HG02870 (cell line): ENCODE measurements around the gene ATXN2L.
"Not testable (repeated sequence)": the region's sequence is repeated elsewhere in the genome, so short reads cannot be mapped to it uniquely, and the experiment has no call there.

ENCODE experiments used
- ATAC-seq: cut with Tn5 transposase; IDR thresholded peaks from one replicate; pipeline ENCODE4 v1.9.1; 2021; ENCODE audit warnings: mild to moderate bottlenecking, moderate library complexity; ENCODE audit not compliant: unreplicated experiment

ATXN2L gene, protein sequence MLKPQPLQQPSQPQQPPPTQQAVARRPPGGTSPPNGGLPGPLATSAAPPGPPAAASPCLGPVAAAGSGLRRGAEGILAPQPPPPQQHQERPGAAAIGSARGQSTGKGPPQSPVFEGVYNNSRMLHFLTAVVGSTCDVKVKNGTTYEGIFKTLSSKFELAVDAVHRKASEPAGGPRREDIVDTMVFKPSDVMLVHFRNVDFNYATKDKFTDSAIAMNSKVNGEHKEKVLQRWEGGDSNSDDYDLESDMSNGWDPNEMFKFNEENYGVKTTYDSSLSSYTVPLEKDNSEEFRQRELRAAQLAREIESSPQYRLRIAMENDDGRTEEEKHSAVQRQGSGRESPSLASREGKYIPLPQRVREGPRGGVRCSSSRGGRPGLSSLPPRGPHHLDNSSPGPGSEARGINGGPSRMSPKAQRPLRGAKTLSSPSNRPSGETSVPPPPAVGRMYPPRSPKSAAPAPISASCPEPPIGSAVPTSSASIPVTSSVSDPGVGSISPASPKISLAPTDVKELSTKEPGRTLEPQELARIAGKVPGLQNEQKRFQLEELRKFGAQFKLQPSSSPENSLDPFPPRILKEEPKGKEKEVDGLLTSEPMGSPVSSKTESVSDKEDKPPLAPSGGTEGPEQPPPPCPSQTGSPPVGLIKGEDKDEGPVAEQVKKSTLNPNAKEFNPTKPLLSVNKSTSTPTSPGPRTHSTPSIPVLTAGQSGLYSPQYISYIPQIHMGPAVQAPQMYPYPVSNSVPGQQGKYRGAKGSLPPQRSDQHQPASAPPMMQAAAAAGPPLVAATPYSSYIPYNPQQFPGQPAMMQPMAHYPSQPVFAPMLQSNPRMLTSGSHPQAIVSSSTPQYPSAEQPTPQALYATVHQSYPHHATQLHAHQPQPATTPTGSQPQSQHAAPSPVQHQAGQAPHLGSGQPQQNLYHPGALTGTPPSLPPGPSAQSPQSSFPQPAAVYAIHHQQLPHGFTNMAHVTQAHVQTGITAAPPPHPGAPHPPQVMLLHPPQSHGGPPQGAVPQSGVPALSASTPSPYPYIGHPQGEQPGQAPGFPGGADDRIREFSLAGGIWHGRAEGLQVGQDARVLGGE

DNA sequence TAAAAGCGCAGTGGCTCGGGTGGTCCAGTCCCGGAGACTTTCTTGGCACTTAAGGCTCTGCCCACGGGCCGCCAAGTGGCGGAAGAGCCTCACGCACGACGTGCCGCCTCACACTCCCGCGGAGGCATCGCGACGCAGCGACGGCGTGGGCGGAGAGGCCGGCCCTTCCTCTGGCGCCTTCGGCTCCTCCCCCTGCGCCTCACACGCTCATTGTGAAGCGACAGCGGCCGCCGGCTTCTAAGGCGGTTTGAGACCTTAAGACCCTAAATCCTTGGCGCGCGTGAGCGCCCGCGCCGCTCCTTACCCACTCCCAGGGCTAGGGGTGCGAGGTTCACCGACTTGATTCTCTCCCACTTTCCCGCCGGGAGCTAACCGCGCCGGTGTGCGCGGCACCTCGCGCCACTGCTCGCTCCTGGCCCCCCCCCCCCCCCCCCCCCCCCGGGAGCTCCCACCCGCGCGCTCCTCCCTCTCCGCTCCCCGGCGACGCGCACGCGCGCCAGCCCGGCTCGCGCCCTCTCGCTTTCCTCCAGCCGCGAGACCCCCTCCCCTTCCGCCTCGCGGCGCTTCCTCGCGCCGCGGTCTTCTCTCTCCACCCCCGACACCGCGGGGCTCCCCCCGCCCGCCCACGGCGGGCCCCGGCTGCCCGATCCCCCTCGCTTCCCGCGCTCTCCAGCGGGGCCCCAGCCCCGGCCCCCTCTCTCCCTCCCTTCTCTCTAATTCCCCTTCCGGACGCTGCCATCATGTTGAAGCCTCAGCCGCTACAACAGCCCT is at the start of gene ATXN2L:
Gene ATXN2L (plus strand): TSS at position 480 of the 771 bp plus-strand sequence. CDS start 261 bp downstream, at position 741.
- ATAC-seq, result peak; percentile 35

DNA sequence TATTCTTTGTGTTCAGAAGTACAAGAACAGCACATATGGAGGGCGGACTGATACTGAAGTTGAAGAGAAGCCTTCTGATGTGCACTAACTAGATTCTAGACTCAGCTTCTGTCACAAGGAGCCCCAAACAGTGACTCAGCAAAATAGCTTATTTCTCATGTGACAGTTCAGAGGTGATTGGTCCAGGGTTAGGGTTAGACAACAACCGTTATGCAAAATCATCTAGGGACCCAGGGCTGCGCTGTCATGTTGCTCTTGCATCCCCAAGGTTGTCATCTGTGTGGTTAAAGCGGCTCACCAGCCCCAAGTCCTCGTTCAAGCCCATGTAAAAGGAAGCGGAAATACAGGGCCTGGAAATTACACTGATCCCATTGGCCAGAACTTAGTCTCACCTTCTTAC is 41.1 kb upstream of the ATXN2L start:
- not testable (repeated sequence) for ATAC-seq

DNA sequence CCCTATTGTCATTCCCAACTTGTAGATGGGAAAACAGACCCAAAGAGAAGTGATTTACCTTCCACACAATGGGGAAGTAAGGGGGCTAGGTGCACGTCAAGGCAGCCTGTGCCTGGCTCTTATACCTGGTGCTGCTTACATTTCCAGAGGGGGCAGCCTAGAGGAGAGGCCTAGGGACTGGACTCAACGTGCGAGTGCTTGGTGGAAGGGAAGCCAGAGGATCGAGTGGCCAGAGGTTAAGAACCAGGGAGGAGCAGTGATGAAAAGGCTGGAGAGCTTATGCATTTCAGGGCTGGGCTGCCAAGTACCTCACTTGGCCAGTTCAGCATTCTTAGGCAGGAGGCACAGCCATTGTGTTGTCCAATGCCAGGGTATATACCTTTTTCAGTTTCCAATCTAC is 40.4 kb upstream of the ATXN2L start:
- ATAC-seq, result not testable (repeated sequence)

DNA sequence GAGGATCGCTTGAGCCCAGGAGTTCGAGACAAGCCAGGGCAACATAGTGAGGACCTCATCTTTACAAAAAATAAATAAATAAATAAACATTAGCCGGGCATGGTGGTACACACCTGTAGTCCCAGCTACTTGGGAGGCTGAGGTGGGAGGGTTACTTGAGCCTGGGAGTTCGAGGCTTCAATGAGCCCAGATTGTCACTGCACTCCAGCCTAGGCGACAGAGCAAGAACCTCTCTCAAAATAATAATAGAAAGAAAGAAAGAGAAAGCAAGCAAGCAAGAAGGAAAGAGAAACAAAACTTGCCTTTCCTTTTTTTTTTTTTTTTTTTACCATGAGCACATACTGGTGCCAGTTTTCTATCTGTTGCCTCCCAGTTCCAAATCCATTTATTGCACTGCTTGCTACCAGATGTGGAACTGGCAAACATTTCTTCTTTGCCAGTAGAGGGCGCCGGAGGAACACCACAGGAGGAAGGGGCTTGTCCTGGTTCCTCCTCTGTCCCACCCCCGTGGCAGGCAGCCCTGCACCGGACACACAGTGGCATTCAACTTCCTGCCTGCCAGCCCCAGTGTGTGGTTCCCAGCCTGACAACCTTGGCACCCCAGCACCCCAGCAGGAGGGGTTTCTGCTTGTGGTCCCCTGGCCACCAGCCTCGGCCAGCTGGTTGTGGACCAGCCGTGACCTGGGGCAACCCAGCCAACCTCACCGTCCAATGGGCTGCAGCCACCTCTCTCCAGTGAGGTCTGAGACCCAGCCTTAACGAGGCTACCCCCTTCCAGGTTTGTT is 20.4 kb upstream of the ATXN2L start:
- peak; percentile 66 for ATAC-seq

DNA sequence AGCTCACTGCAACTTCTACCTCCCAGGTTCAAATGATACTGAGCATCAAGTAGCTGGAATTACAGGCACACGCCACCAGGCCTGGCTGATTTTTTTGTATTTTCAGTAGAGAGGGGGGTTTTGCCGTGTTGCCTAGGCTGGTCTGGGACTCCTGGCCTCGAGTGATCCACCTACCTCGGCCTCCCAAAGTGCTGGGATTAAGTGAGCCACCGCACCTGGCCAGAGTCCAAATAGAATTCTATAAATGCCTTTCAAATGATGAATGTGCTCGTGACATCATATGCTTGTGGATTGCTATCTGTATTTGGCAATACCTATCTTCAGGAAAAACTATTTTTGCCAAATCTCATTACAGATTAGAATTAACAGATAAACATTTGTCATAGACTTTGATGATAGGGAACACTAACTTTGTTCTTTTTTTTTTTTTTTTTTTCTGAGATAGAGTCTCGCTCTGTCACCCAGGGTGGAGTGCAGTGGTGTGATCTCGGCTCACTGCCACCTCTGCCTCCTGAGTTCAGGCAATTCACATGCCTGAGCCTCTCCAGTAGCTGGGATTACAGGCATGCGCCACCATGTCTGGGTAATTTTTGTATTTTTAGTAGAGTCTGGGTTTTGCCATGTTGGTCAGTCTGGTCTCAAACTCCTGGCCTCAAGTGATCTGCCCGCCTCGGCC is 15.2 kb upstream of the ATXN2L start:
- ATAC-seq, result not testable (repeated sequence)

DNA sequence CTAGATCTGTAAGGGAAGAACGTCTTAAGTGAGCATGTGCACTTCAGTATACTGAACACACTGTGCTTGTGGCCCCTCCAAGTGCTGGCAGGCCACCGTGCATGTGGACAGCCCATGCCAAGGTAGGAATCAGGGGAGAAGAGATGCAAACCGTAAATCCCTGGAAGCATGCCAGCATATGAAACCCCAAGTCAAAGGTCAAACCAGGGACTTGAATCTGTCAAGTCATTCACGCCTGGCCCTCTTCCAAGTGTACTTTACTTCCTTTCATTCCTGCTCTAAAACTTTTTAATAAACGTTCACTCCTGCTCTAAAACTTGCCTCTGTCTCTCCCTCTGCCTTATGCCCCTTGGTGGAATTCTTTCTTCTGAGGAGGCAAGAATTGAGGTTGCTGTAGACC is 2.8 kb upstream of the ATXN2L start:
- ATAC-seq, result no peak

DNA sequence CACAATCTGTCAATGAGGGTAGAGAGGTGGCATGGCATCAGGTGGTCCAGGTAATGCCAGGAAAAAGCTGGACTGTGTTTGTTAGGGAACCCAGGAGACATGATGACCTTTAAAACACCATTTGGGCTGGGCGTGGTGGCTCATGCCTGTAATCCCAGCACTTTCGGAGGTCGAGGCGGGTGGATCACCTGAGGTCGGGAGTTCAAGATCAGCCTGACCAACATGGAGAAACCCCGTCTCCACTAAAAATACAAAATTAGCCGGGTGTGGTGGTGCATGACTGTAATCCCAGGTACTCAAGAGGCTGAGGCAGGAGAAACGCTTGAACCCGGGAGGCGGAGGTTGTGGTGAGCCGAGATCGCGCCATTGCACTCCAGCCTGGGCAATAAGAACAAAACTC is 2.3 kb upstream of the ATXN2L start:
- not testable (repeated sequence) for ATAC-seq

DNA sequence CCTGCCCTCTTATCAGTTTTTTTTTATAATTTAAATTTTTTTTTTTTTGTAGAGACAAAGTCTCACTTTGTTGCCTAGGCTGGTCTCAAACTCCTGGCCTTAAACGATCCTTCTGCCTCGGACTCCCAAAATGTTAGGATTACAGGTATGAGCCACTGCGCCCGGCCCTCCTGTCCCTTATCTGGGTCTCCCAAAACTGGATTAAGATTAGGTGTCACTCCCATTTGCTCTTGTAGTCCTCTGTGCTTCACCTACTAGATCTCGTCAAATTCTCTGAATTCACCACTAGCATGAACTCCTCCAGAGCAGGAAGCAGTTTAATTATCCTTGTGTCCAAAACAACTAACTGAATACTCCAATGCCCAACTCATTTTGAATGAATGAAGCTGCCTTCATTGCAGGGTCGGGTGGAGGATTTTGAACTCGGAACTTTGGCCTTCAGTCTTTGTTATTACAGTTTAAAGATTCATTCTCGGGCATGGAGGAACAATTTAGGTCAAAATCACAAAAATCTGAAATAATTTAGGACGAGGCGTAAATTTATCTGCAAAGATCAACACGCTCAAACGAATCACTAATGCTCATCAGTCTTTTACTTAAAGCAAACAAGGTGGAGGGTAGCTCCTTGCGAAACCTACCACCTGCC is 802 bp upstream of the ATXN2L start:
- no peak for ATAC-seq

DNA sequence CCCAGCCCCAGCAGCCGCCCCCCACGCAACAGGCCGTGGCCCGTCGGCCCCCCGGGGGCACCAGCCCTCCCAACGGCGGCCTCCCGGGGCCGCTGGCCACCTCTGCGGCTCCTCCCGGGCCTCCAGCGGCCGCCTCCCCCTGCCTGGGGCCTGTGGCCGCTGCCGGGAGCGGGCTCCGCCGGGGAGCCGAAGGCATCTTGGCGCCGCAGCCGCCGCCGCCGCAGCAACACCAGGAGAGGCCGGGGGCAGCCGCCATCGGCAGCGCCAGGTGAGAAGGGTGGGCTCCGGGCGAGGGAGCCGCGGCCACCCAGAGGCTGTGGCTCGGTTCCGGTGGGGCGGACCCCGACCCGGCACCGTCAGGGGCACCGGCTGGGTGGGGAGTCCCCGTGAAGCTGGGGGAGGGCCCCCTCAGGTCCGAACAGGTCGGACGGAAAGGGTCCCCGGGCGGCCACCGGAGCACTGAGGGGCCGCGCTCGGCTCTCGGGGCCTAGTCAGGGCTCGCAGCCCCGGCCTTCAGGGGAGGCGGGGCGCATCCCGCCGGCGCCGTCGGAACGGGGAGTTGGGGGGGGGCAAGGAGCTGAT is 583 bp downstream of the ATXN2L start:
- ATAC-seq, result peak; percentile 15

DNA sequence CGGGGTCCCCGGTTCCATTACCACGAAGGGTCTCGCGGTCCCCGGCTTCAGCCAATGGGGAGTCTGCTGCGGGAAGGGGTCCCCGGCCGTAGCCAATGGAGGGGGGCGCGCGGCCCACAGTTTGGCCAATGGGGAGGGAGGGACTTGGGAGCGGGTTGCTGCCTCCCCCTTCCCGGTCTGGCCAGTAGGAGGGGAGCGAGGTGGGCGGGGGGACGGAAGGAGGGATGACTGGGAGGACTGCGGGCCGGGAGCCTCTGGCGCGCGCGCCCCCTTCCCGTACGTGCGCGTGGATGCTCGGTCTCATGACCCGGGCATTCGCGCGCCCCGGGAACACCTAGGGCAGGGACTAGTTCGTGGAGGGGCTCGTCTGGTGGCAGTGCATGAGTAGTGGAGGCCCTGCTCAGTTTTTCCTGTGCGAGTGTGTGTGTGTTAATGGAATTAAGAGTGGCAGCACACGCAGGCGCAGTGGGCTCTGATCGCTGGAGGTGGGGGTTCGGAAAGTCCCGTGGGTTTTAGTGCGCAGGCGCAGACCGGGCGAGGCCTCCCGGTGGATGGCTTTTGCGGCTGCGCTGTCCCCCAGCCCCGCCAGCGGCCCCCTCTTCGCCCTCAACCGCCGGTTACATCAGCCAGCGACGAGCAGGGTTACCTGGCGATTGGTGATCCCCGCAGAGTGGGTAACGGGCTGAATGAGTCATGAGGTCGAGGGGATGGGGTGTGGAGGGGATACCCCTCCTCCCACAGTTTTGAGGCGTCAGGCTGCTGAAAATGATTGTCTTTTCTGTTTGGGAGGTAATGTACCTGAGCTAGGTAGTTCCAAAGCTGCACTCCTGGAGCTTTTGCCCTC is 1.3 kb downstream of the ATXN2L start:
- ATAC-seq, result peak; percentile 52

DNA sequence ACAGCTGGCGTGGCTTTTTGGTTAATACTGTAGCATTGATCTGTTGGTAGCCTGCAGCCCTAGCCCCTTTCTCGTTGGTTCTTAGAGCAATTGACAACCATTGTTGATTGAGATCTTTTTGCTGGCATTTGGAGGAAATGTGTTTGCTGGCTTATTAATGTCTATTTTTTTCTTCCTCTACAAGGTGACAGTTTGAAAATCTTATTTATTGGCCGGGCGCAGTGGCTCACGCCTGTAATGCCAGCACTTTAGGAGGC is 1.8 kb downstream of the ATXN2L start:
- ATAC-seq, result no peak

DNA sequence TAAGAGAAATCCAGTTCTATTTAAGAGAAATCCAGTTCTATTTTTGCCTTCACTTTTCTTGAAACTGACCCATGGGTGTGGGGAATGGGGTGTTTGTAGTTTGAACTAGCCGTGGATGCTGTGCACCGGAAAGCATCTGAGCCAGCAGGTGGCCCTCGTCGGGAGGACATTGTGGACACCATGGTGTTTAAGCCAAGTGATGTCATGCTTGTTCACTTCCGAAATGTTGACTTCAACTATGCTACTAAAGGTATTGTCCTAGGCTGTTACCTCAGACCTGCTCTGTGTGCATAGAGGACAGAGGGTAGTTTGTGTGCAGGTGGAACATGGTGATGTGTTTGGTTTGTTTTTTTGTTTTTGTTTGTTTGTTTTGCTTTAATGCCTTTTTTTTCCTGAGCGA is 3.3 kb downstream of the ATXN2L start:
- no peak for ATAC-seq

DNA sequence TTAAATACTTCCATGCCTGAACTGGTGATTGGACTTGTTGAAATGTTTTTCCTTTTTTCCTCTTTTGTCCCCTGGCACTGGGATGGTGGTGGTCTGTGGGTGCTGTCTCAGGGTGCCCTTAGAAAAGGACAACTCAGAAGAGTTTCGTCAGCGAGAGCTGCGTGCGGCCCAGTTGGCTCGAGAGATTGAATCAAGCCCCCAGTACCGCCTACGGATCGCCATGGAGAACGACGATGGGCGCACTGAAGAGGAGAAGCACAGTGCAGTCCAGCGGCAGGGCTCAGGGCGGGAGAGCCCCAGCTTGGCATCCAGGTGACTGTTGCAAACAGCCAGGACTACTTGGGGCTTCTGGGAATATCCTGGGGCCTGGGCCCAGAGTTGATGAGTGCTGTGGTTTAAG is 6.9 kb downstream of the ATXN2L start:
- ATAC-seq, result no peak

DNA sequence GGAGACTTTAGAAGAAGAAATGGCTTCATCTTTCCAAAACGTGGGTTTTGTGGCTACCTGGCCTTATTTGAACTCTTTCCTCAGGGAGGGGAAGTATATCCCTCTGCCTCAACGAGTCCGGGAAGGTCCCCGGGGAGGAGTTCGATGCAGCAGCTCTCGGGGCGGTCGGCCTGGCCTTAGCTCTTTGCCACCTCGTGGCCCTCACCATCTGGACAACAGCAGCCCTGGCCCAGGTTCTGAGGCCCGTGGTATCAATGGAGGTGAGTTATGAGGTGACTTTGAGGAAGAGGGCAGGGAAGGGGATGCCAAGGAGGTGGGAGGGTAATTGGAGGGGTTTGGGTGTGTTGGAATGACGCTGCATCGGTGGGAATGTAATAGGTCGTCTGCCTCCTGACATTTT is 7.7 kb downstream of the ATXN2L start:
- no peak for ATAC-seq

DNA sequence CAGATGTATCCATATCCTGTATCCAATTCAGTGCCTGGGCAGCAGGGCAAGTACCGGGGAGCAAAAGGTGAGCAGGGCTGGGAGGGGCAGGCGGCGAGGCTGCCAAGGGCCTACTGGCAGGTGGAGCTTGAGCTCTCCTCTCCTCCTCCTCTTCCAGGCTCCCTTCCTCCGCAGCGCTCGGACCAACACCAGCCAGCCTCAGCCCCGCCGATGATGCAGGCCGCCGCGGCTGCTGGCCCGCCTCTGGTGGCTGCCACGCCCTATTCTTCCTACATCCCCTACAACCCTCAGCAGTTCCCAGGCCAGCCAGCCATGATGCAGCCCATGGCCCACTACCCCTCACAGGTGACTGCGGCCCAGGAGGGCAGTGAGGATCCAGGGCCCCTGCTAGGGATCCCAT is 11.6 kb downstream of the ATXN2L start:
- ATAC-seq, result no peak

DNA sequence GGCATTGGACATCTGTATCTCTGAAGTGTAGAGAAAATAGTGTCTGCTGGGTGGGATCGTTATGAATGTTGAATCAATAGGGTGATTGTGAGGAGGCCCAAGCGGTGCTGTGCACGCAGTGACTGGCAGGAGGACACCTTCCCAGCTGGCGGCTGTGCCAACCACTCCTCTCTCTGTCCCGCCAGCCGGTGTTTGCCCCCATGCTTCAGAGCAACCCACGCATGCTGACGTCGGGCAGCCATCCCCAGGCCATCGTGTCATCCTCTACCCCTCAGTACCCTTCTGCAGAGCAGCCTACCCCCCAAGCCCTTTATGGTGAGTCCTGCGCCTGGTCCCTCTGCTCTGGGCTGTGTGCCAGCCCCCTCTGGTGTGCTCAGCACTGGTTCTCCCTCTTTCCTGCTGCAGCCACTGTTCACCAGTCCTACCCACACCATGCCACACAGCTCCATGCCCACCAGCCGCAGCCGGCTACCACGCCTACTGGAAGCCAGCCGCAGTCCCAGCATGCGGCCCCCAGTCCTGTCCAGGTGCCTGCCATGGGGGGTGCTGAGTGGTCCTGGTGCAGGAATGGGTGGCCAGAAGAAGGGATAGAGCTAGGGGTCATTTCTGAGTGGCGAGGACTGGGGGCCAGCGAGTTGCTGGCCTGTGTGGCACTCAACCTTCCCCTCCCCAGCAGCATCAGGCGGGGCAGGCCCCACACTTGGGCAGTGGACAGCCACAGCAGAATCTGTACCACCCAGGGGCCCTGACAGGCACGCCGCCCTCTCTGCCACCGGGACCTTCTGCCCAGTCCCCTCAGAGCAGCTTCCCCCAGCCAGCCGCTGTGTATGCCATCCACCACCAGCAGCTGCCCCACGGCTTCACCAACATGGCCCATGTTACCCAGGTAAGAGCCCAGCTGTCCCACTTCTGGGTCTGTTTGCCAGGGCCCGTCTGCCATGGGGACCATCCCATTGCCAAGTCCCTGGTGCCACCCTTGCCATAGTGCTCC is 12.4 kb downstream of the ATXN2L start:
- ATAC-seq, result no peak
